Calu3 (cell line): ENCODE measurements around the gene LAX1. TPM values are rescaled to one million over a fixed set of nuclear protein-coding genes. Genes with fewer than 3 reads are reported as not detected.

ENCODE experiments used
- BruUV-seq: library from RNA; stranded (reverse); fragments of 400-500 nt; replicated peaks from 2 replicates; lab custom pipeline; 2021; lab: Mats Ljungman, UMichigan
- CTCF ChIA-PET: fragments of 300-600 bp; sonication (Branson Sonifier 250); formaldehyde crosslinking; loops from one replicate; lab custom pipeline; 2022; ENCODE audit warnings: antibody characterized with exemption; lab: Charles Lee
- DNase-seq: peaks from one replicate; pipeline ENCODE4 v3.0.0; 2022
- H3K27ac Mint-ChIP-seq: one replicate; pipeline ENCODE4 v1.8.0; 2022; ENCODE audit warnings: mixed read lengths; ENCODE audit not compliant: unreplicated experiment
- H3K27me3 Mint-ChIP-seq: one replicate; pipeline ENCODE4 v1.8.0; 2022; ENCODE audit warnings: mixed read lengths; ENCODE audit not compliant: unreplicated experiment
- H3K36me3 Mint-ChIP-seq: one replicate; pipeline ENCODE4 v1.8.0; 2022; ENCODE audit warnings: mild to moderate bottlenecking, moderate library complexity, mixed read lengths; ENCODE audit not compliant: insufficient read depth, unreplicated experiment
- H3K4me1 Mint-ChIP-seq: one replicate; pipeline ENCODE4 v1.8.0; 2022; ENCODE audit warnings: mild to moderate bottlenecking, low read depth, mixed read lengths; ENCODE audit not compliant: unreplicated experiment
- H3K4me3 Mint-ChIP-seq: one replicate; pipeline ENCODE4 v1.8.0; 2022; ENCODE audit warnings: mild to moderate bottlenecking, low read depth, moderate library complexity, mixed read lengths; ENCODE audit not compliant: unreplicated experiment
- H3K9me3 Mint-ChIP-seq: one replicate; pipeline ENCODE4 v1.8.0; 2022; ENCODE audit warnings: low read depth, mixed read lengths; ENCODE audit not compliant: unreplicated experiment
- intact Hi-C: fragments of 100-400 bp; cut with micrococcal nuclease; formaldehyde crosslinking; loops from one replicate; pipeline ENCODE4 v1.10.0; 2022; ENCODE audit not compliant: unreplicated experiment
- total RNA-seq: library from RNA; stranded (reverse); gene quantifications from 2 replicates; pipeline ENCODE4 v1.2.3, GENCODE V29; 2022
- TF ChIP-seq, protein P1 (sequence below): fragments of 200-600 bp; IDR thresholded peaks from one replicate; pipeline ENCODE4 v1.8.0; 2022; ENCODE audit warnings: antibody characterized with exemption; ENCODE audit not compliant: unreplicated experiment

LAX1 gene
- total RNA-seq, 1 experiment from 2014 or later, result not detected

DNA sequence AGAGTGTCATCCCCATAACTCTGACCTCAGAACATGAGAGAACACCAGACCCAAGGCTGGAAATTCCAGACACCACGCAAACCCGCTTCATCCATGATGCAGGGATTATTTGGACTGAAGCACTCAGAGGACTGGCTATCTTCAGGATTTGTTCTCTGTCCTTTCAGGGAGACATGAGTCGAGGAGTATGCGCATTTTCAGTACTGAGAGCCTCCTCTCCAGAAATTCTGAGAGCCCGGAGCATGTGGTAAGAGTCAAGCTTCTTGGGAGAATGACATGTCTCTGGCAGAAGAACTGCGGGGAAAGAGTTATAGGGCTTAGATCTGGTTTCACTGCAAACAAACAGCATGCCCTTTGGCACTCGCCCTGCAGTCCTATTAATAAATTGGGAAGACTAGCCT is 6.9 kb downstream of the LAX1 start:
- Mint-ChIP-seq H3K27me3 (peaks cover 25% of the 10 kb centered on the region), H3K9me3 (no peaks in the 10 kb centered on the region), H3K36me3 (no peaks in the 10 kb centered on the region), H3K27ac (no peak overlapping the region), H3K4me3 (no peak overlapping the region), H3K4me1 (peaks cover 23% of the 10 kb centered on the region)
- TF ChIP-seq, protein P1, sequence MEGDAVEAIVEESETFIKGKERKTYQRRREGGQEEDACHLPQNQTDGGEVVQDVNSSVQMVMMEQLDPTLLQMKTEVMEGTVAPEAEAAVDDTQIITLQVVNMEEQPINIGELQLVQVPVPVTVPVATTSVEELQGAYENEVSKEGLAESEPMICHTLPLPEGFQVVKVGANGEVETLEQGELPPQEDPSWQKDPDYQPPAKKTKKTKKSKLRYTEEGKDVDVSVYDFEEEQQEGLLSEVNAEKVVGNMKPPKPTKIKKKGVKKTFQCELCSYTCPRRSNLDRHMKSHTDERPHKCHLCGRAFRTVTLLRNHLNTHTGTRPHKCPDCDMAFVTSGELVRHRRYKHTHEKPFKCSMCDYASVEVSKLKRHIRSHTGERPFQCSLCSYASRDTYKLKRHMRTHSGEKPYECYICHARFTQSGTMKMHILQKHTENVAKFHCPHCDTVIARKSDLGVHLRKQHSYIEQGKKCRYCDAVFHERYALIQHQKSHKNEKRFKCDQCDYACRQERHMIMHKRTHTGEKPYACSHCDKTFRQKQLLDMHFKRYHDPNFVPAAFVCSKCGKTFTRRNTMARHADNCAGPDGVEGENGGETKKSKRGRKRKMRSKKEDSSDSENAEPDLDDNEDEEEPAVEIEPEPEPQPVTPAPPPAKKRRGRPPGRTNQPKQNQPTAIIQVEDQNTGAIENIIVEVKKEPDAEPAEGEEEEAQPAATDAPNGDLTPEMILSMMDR, result no peak
- BruUV-seq, result no TSS peak
- no peak for DNase-seq
- intact Hi-C loops, result no loop called here
- CTCF ChIA-PET, result no interaction called here

DNA sequence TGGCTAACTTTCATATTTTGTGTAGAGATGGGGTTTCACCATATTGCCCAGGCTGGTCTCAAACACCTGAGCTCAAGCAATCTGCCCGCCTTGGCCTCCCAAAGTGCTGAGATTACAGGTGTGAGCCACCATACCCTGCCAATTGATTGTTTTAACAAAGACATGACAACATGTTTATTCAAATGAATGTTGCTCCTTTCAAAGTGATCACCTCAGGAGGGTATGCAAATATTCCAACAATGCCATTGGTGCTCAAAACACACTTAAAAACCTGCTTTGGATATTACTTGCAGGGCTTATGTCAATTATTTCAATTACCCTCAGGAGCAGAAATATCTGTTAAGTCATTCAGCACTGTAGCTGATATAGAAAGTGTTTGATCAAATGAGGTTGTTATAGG is 7.9 kb downstream of the LAX1 start:
- Mint-ChIP-seq H3K4me1 (peaks cover 23% of the 10 kb centered on the region), H3K27ac (no peak overlapping the region), H3K36me3 (no peaks in the 10 kb centered on the region), H3K27me3 (peaks cover 25% of the 10 kb centered on the region), H3K4me3 (no peak overlapping the region), H3K9me3 (no peaks in the 10 kb centered on the region)
- intact Hi-C loops, result no loop called here
- CTCF ChIA-PET, result no interaction called here
- no peak for DNase-seq
- BruUV-seq, result no TSS peak
- TF ChIP-seq, protein P1, result no peak

DNA sequence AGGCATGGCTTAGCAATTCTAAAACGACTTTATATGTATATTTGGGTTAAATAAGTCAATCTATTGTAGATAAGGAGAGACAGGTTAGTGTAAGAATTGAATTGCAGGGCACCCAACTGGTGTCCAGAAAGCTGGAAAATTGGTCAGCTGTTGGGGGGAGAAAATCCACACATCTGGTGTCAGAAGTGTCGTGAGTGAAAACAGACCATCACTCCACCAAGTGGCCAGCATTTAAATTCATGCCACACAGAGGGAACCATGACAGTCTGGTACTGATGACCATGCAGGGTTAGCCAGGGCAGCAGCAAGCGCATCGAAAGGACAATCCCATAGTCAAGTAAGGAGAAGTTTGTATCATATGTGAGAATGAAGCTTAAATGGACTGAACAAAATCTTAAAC is 11.7 kb downstream of the LAX1 start:
- no TSS peak for BruUV-seq
- peak; percentile 12 for DNase-seq
- CTCF ChIA-PET, result no interaction called here
- H3K9me3 Mint-ChIP-seq, result no peaks in the 10 kb centered on the region
- H3K4me1 Mint-ChIP-seq, result no peaks in the 10 kb centered on the region
- H3K27me3 Mint-ChIP-seq, result peaks cover 4% of the 10 kb centered on the region
- H3K27ac Mint-ChIP-seq, result no peak overlapping the region
- H3K4me3 Mint-ChIP-seq, result no peak overlapping the region
- H3K36me3 Mint-ChIP-seq, result no peaks in the 10 kb centered on the region
- TF ChIP-seq, protein P1, result no peak
- intact Hi-C loops, result no loop called here

DNA sequence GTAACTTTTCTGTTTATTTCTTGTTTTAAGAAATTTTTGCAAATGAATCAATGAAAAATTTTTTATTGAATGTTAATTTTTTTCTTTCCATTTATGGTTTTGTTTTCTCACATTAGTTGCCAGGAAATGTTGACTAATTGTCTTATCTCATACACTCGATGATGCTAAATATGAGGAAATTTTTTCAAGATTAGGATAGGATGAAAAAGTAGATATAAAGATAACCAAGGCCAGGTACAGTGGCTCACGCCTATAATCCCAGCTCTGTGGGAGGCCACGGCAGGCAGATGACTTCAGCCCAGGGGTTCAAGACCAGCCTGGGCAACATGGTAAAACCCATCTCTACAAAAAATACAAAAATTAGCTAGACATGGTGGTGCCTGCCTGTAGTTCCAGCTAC is 12.6 kb downstream of the LAX1 start:
- BruUV-seq, result no TSS peak
- TF ChIP-seq, protein P1, result no peak
- no peaks in the 10 kb centered on the region for H3K9me3 Mint-ChIP-seq
- intact Hi-C loops, result no loop called here
- H3K36me3 Mint-ChIP-seq, result no peaks in the 10 kb centered on the region
- no peaks in the 10 kb centered on the region for H3K4me1 Mint-ChIP-seq
- no peaks in the 10 kb centered on the region for H3K27me3 Mint-ChIP-seq
- DNase-seq, result no peak
- no peak overlapping the region for H3K27ac Mint-ChIP-seq
- CTCF ChIA-PET, result interaction anchor here (0.7 kb wide), 1 partner anchor 57 kb away, joined by 3 read pairs; no protein-coding TSS in a partner anchor
- no peak overlapping the region for H3K4me3 Mint-ChIP-seq
